Measurements from ENCODE around the gene BTBD17. TPM values are rescaled to one million over a fixed set of nuclear protein-coding genes. Genes with fewer than 3 reads are reported as not detected.

The BTBD17 gene
- total and polyA plus RNA-seq, 10 of the 15 experiments (the other 5 are each of a cell fraction or from before 2014, with no cell fraction given), result not detected

- SMC1A ChIA-PET (ENCODE audit: uncharacterized antibody, unreplicated experiment), result no interaction called here
- Histone ChIP-seq H3K79me2 (ENCODE audit: control insufficient read depth, insufficient read depth, low read length) (no peaks in the 10 kb centered on the region), H3K4me3 (no peak overlapping the region), H3K4me2 (ENCODE audit: control insufficient read depth, insufficient read depth) (no peak overlapping the region), H3K9ac (ENCODE audit: control insufficient read depth, insufficient read depth, low read length) (no peak overlapping the region), H4K20me1 (ENCODE audit: control insufficient read depth, insufficient read depth) (no peaks in the 10 kb centered on the region), H2AFZ (ENCODE audit: control insufficient read depth, low read depth, low read length) (no peak overlapping the region), H3K27ac (ENCODE audit: control insufficient read depth, insufficient read depth) (no peak overlapping the region), H3K9me3 (replicated peaks; ENCODE audit: control insufficient read depth, insufficient read depth, low read length) (no peaks in the 10 kb centered on the region), H3K36me3 (ENCODE audit: control insufficient read depth in 2 of 2, insufficient read depth in 2 of 2, low read length in 1 of 2) (no peaks in the 10 kb centered on the region), H3K4me1 (ENCODE audit: control insufficient read depth, insufficient read depth, low read length) (peaks cover 3% of the 10 kb centered on the region; the same call in 1 of the 2 replicates), H3K27me3 (replicated peaks in 1 of 2; ENCODE audit: control insufficient read depth in 2 of 2, insufficient read depth in 2 of 2, low read length in 1 of 2) (peaks cover 0 to 2% of the 10 kb centered on the region in 2 experiments; a peak in 3 of 4 replicates)
- DNase-seq (ENCODE audit: low read depth, low spot score) (no peak), ATAC-seq (no peak), FAIRE-seq (no peak)
- 25% methylated on average over 8 of the region's 8 CpGs for WGBS (ENCODE audit: insufficient coverage, insufficient replicate concordance, low lambda C conversion rate, missing lambda C conversion rate)
- intact Hi-C loops (cut with micrococcal nuclease; ENCODE audit: unreplicated experiment), result no loop called here
- in situ Hi-C loops (cut with MboI), result no loop called here
- RAD21 ChIA-PET (ENCODE audit: unreplicated experiment), result no interaction called here
- CTCF ChIA-PET, result interaction anchor here (0.6 kb wide), 1 partner anchor 22 kb away, joined by 3 read pairs; no protein-coding TSS in a partner anchor
- no TSS peak for BruUV-seq (replicated peaks)
- POLR2A ChIA-PET, result interaction anchor here (0.6 kb wide), 1 partner anchor 38 kb away, joined by 3 read pairs; no protein-coding TSS in a partner anchor
- TF ChIP-seq KDM1A (IDR thresholded peaks at IDR 0.05; ENCODE audit: borderline replicate concordance) (no peak), SRF (IDR thresholded peaks at IDR 0.05; ENCODE audit: low read depth in 2 of 2, low read length in 2 of 2) (no peak), KLF5 (IDR thresholded peaks at IDR 0.05; ENCODE audit: partially characterized antibody) (no peak), HSF1 (IDR thresholded peaks at IDR 0.05; ENCODE audit: low read depth, low read length) (no peak), CHD4 (IDR thresholded peaks at IDR 0.05) (no peak), DPF2 (IDR thresholded peaks at IDR 0.05) (no peak), EP300 (IDR thresholded peaks at IDR 0.05; ENCODE audit: borderline replicate concordance in 1 of 2, control insufficient read depth in 1 of 2, low read depth in 2 of 2, low read length in 2 of 2) (no peak), CREM (IDR thresholded peaks at IDR 0.05; ENCODE audit: low read depth) (no peak), SREBF1 (IDR thresholded peaks at IDR 0.05; ENCODE audit: low read length) (no peak), IRF5 (IDR thresholded peaks at IDR 0.05; ENCODE audit: borderline replicate concordance) (no peak)
- TF ChIP-seq, protein P1, sequence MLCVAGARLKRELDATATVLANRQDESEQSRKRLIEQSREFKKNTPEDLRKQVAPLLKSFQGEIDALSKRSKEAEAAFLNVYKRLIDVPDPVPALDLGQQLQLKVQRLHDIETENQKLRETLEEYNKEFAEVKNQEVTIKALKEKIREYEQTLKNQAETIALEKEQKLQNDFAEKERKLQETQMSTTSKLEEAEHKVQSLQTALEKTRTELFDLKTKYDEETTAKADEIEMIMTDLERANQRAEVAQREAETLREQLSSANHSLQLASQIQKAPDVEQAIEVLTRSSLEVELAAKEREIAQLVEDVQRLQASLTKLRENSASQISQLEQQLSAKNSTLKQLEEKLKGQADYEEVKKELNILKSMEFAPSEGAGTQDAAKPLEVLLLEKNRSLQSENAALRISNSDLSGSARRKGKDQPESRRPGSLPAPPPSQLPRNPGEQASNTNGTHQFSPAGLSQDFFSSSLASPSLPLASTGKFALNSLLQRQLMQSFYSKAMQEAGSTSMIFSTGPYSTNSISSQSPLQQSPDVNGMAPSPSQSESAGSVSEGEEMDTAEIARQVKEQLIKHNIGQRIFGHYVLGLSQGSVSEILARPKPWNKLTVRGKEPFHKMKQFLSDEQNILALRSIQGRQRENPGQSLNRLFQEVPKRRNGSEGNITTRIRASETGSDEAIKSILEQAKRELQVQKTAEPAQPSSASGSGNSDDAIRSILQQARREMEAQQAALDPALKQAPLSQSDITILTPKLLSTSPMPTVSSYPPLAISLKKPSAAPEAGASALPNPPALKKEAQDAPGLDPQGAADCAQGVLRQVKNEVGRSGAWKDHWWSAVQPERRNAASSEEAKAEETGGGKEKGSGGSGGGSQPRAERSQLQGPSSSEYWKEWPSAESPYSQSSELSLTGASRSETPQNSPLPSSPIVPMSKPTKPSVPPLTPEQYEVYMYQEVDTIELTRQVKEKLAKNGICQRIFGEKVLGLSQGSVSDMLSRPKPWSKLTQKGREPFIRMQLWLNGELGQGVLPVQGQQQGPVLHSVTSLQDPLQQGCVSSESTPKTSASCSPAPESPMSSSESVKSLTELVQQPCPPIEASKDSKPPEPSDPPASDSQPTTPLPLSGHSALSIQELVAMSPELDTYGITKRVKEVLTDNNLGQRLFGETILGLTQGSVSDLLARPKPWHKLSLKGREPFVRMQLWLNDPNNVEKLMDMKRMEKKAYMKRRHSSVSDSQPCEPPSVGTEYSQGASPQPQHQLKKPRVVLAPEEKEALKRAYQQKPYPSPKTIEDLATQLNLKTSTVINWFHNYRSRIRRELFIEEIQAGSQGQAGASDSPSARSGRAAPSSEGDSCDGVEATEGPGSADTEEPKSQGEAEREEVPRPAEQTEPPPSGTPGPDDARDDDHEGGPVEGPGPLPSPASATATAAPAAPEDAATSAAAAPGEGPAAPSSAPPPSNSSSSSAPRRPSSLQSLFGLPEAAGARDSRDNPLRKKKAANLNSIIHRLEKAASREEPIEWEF (IDR thresholded peaks at IDR 0.05; ENCODE audit: insufficient replicate concordance, low read depth, low read length), result no peak
- TF ChIP-seq, protein P2, sequence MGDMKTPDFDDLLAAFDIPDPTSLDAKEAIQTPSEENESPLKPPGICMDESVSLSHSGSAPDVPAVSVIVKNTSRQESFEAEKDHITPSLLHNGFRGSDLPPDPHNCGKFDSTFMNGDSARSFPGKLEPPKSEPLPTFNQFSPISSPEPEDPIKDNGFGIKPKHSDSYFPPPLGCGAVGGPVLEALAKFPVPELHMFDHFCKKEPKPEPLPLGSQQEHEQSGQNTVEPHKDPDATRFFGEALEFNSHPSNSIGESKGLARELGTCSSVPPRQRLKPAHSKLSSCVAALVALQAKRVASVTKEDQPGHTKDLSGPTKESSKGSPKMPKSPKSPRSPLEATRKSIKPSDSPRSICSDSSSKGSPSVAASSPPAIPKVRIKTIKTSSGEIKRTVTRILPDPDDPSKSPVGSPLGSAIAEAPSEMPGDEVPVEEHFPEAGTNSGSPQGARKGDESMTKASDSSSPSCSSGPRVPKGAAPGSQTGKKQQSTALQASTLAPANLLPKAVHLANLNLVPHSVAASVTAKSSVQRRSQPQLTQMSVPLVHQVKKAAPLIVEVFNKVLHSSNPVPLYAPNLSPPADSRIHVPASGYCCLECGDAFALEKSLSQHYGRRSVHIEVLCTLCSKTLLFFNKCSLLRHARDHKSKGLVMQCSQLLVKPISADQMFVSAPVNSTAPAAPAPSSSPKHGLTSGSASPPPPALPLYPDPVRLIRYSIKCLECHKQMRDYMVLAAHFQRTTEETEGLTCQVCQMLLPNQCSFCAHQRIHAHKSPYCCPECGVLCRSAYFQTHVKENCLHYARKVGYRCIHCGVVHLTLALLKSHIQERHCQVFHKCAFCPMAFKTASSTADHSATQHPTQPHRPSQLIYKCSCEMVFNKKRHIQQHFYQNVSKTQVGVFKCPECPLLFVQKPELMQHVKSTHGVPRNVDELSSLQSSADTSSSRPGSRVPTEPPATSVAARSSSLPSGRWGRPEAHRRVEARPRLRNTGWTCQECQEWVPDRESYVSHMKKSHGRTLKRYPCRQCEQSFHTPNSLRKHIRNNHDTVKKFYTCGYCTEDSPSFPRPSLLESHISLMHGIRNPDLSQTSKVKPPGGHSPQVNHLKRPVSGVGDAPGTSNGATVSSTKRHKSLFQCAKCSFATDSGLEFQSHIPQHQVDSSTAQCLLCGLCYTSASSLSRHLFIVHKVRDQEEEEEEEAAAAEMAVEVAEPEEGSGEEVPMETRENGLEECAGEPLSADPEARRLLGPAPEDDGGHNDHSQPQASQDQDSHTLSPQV (IDR thresholded peaks at IDR 0.05), result no peak
Measured at GRCh38 chr17:74330446-74330845, 31.2 kb downstream of the BTBD17 start.

All from GM12878 (cell line).